ENCODE data around the gene SLC25A52. TPM values are rescaled to one million over a fixed set of nuclear protein-coding genes. Genes with fewer than 3 reads are reported as not detected.
"Not testable (repeated sequence)": the region's sequence is repeated elsewhere in the genome, so short reads cannot be mapped to it uniquely, and the experiment has no call there.

The SLC25A52 gene, protein sequence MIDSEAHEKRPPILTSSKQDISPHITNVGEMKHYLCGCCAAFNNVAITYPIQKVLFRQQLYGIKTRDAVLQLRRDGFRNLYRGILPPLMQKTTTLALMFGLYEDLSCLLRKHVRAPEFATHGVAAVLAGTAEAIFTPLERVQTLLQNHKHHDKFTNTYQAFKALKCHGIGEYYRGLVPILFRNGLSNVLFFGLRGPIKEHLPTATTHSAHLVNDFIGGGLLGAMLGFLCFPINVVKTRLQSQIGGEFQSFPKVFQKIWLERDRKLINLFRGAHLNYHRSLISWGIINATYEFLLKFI
- total RNA-seq (2012; rRNA removed): 0.22 TPM in 1 of 2 replicates, not detected in the other

DNA sequence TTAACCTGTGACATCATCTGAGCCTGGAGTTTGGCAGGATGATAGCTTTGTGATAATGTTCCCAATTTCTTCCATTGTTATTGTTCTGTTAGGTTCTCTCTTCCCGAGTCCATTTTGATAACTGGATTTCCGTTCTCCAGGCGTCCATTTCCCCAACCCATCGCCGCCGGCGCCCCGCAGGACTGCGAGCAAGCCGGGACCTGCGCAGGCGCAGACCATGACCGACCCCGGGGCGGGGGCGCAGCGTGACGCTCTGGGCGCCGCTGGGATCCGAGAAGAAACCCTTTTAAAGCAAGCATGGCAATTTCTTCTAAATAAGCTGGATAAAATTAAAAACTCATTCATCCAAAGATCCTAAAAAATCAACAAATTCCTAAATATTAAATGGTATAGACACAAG, at the start of gene SLC25A52:
TSS of gene SLC25A52 (minus strand) at position 186 of the 400 bp plus-strand sequence. CDS start 219 bp downstream, outside the sequence.
- no peaks in the 10 kb centered on the region for H3K27me3 ChIP-seq (ENCODE audit: control insufficient read depth, insufficient read depth, low read length)
- H3K9me3 ChIP-seq (replicated peaks; ENCODE audit: low read length): no peaks in the 10 kb centered on the region
- H3K36me3 ChIP-seq (ENCODE audit: insufficient read depth, low read length): no peaks in the 10 kb centered on the region
- H3K4me3 ChIP-seq (ENCODE audit: low read length): no peak within 1 kb of the TSS
- no peak within 1 kb of the TSS for H3K4me2 ChIP-seq (ENCODE audit: low read length)
- no peaks in the 10 kb centered on the region for H3K4me1 ChIP-seq (ENCODE audit: control insufficient read depth, insufficient read depth, low read length)
- H3K9ac ChIP-seq (ENCODE audit: low read depth, low read length): no peak within 1 kb of the TSS

DNA sequence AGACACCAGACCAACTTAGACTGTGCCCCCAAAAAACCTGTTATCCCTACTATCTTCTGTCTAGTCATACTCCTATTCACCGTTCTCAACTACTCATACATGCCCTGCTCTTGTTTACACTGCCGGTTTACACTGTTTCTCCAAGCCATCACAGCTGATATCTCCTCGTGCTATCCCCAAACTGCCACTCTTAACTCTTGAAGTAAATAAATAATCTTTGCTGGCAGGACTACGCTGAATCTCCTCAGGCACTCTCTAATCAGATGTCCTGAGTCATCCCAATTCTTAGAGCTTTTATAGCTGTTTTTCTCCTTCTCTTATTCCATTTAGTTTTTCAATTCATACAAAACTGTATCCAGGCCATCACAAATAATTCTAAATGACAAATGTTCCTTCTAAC, 48.4 kb upstream of the SLC25A52 start:
- H3K36me3 ChIP-seq (ENCODE audit: insufficient read depth, low read length); H3K27me3 ChIP-seq (ENCODE audit: control insufficient read depth, insufficient read depth, low read length); H3K4me2 ChIP-seq (ENCODE audit: low read length); H3K4me3 ChIP-seq (ENCODE audit: low read length); H3K9ac ChIP-seq (ENCODE audit: low read depth, low read length); H3K4me1 ChIP-seq (ENCODE audit: control insufficient read depth, insufficient read depth, low read length); H3K9me3 ChIP-seq (replicated peaks; ENCODE audit: low read length): not testable (repeated sequence)

DNA sequence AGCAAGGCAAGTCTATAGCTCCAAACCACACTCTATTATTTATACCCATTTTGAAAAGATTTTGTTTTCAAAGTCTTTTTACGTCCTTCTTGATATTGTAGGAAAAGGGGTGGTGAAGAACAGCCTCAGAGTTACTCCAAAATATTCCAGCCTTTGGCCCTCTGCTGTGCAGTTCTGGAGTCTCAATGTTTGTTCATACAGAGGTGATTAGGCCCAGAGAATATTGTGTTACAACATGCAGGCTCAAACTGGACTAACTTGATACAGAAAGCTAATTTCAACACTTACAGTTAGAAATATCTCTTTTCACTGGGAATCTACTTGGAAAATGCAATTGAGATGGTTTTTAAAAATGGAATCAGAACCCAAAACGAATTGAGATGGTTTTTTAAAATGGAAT, 40.4 kb upstream of the SLC25A52 start:
- H3K4me1 ChIP-seq (ENCODE audit: control insufficient read depth, insufficient read depth, low read length): no peaks in the 10 kb centered on the region
- H3K4me2 ChIP-seq (ENCODE audit: low read length): no peak overlapping the region

DNA sequence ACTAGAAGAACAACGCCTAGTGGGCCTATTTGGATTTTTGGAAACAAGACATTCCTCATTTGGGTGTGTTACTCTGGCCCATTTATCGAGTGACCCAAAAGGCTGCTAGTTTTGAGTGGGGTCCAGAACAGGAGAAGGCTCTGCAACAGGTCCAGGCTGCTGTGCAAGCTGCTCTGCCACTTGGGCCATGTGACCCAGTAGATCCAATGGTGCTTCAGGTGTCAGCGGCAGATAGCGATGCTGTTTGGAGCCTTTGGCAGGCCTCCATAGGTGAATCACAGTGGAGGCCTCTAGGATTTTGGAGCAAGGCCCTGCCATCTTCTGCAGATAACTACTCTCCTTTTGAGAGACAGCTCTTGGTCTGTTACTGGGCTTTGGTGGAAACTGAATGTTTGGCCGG, 38.6 kb upstream of the SLC25A52 start:
- not testable (repeated sequence) for H3K4me3 ChIP-seq (ENCODE audit: low read length); H3K36me3 ChIP-seq (ENCODE audit: insufficient read depth, low read length); H3K4me1 ChIP-seq (ENCODE audit: control insufficient read depth, insufficient read depth, low read length); H3K4me2 ChIP-seq (ENCODE audit: low read length); H3K9me3 ChIP-seq (replicated peaks; ENCODE audit: low read length); H3K9ac ChIP-seq (ENCODE audit: low read depth, low read length); H3K27me3 ChIP-seq (ENCODE audit: control insufficient read depth, insufficient read depth, low read length)

More for the DNA sequence above, 40.4 kb upstream of the SLC25A52 start:
- Histone ChIP-seq H3K36me3 (ENCODE audit: insufficient read depth, low read length) (no peaks in the 10 kb centered on the region), H3K4me3 (ENCODE audit: low read length) (no peak overlapping the region), H3K9me3 (replicated peaks; ENCODE audit: low read length) (no peaks in the 10 kb centered on the region), H3K9ac (ENCODE audit: low read depth, low read length) (no peak overlapping the region), H3K27me3 (ENCODE audit: control insufficient read depth, insufficient read depth, low read length) (peaks cover 4% of the 10 kb centered on the region)

DNA sequence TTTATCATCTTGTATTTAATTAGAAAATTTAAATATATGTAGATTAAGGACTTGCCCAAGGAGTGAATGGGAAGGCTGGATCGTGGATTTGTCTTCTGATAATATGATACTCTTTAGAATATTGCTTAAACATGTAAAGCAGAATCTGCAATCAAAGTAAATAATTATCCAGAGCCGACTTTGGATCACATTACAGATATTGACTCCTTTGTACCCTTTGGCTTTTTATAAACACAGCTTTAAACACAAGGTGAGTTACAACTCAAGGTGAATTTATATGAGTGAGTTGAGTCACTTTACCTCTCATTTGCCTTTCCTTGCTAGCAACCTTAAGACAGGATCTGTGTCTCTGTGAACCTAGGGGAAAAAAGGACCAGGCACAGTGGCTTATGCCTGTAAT, 37.7 kb upstream of the SLC25A52 start:
- H3K27me3 ChIP-seq (ENCODE audit: control insufficient read depth, insufficient read depth, low read length): peaks cover 4% of the 10 kb centered on the region
- no peaks in the 10 kb centered on the region for H3K9me3 ChIP-seq (replicated peaks; ENCODE audit: low read length)
- no peaks in the 10 kb centered on the region for H3K36me3 ChIP-seq (ENCODE audit: insufficient read depth, low read length)
- no peaks in the 10 kb centered on the region for H3K4me1 ChIP-seq (ENCODE audit: control insufficient read depth, insufficient read depth, low read length)
- H3K4me2 ChIP-seq (ENCODE audit: low read length): no peak overlapping the region
- no peak overlapping the region for H3K4me3 ChIP-seq (ENCODE audit: low read length)
- H3K9ac ChIP-seq (ENCODE audit: low read depth, low read length): no peak overlapping the region

DNA sequence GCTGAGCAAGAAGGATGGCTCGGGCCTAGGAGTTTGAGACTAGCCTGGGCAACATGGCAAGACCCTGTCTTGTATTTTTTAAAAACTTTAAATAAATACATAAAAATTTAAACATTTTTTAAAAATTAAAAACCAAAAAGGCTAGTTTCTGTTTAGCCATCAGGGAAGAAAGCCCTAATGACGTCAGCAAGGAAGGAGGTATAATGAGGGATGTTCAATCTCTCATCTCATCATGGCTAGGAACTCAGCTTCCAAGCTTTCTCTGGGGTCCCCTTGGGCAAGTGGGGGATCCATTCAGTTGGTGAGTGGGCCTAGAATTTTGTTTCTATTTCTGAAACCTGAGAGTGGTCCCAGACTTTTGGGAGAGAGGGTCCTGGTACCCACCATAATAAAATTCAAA, 35.1 kb upstream of the SLC25A52 start:
- no peaks in the 10 kb centered on the region for H3K36me3 ChIP-seq (ENCODE audit: insufficient read depth, low read length)
- no peak overlapping the region for H3K4me3 ChIP-seq (ENCODE audit: low read length)
- no peak overlapping the region for H3K9ac ChIP-seq (ENCODE audit: low read depth, low read length)
- H3K27me3 ChIP-seq (ENCODE audit: control insufficient read depth, insufficient read depth, low read length): no peaks in the 10 kb centered on the region
- no peaks in the 10 kb centered on the region for H3K9me3 ChIP-seq (replicated peaks; ENCODE audit: low read length)
- H3K4me2 ChIP-seq (ENCODE audit: low read length): no peak overlapping the region
- H3K4me1 ChIP-seq (ENCODE audit: control insufficient read depth, insufficient read depth, low read length): no peaks in the 10 kb centered on the region

DNA sequence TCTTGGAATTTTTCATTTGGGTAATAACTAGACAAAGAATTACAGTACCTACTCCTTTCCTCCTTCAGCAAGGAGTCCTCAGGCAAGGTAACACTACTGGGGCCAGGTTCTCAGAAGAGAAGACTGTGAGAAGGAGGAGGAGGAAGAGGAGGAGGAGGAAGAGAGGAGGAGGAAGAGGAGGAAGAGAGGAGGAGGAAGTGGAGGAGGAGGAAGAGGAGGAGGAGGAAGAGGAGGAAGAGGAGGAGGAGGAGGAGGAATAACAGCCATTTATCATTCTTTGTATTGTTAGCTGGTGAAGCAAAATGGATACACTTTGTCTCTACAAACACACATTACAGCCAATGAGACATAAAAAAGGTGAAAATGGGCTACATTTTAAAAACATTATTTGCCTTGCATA, 32.9 kb upstream of the SLC25A52 start:
- Histone ChIP-seq H3K9ac (ENCODE audit: low read depth, low read length) (no peak overlapping the region), H3K36me3 (ENCODE audit: insufficient read depth, low read length) (no peaks in the 10 kb centered on the region), H3K4me3 (ENCODE audit: low read length) (no peak overlapping the region), H3K9me3 (replicated peaks; ENCODE audit: low read length) (no peaks in the 10 kb centered on the region), H3K4me2 (ENCODE audit: low read length) (no peak overlapping the region), H3K4me1 (ENCODE audit: control insufficient read depth, insufficient read depth, low read length) (no peaks in the 10 kb centered on the region), H3K27me3 (ENCODE audit: control insufficient read depth, insufficient read depth, low read length) (no peaks in the 10 kb centered on the region)

DNA sequence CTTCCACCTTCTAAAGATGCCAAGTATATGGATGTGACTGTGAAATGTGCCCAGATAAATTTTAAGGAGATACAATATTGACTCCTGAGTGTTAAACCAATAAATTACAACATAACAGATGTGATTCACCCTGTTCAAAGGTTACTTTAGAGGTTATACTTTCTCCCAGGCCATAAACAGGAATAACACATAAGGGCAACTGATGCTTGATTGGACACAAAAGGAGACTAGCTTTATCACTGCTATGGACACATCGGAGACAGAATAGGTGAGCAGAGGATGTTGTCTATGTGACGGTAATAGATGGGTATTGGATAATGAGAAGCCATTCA, 31.9 kb upstream of the SLC25A52 start:
- Histone ChIP-seq H3K4me3 (ENCODE audit: low read length) (no peak overlapping the region), H3K4me1 (ENCODE audit: control insufficient read depth, insufficient read depth, low read length) (no peaks in the 10 kb centered on the region), H3K4me2 (ENCODE audit: low read length) (no peak overlapping the region), H3K27me3 (ENCODE audit: control insufficient read depth, insufficient read depth, low read length) (no peaks in the 10 kb centered on the region), H3K9me3 (replicated peaks; ENCODE audit: low read length) (no peaks in the 10 kb centered on the region), H3K36me3 (ENCODE audit: insufficient read depth, low read length) (no peaks in the 10 kb centered on the region), H3K9ac (ENCODE audit: low read depth, low read length) (no peak overlapping the region)

DNA sequence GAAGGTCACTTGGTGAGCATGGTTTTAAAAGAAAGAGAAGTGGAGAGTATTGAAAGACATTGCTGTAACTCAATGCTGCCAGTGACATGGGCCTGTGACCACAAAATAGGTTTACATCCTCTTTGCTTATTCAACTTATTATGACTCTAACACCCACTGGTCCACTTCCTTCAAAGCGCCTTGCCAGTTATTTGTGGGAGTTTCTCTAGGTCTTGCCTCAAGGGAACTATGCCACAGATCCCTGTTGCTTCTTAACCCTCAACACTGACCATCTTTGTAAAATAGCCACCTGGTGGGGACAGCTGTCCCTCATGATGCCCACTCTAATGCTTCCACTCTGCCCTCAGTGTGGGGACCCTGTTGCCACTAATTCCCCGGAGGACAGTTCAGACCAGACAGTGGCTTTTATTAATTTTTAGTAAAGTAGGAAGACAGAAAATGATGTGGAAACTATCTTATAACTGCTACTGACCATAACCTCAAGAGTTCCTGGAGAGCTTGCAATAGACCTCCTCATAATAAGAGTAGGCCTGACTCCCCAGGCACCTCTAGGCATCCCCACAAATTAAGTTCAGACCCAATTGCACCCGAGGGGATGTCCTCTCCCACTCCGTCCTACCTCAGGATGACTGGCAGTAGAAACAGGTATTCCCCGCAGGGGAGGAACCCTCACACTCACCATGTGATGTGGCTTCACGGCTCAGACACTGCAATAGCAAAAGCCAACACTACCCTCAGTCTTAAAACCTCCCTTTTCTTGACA, 31.3 kb upstream of the SLC25A52 start:
- no peak overlapping the region for H3K9ac ChIP-seq (ENCODE audit: low read depth, low read length)
- H3K27me3 ChIP-seq (ENCODE audit: control insufficient read depth, insufficient read depth, low read length): no peaks in the 10 kb centered on the region
- no peak overlapping the region for H3K4me2 ChIP-seq (ENCODE audit: low read length)
- H3K4me1 ChIP-seq (ENCODE audit: control insufficient read depth, insufficient read depth, low read length): no peaks in the 10 kb centered on the region
- H3K4me3 ChIP-seq (ENCODE audit: low read length): no peak overlapping the region
- H3K9me3 ChIP-seq (replicated peaks; ENCODE audit: low read length): no peaks in the 10 kb centered on the region
- H3K36me3 ChIP-seq (ENCODE audit: insufficient read depth, low read length): no peaks in the 10 kb centered on the region

DNA sequence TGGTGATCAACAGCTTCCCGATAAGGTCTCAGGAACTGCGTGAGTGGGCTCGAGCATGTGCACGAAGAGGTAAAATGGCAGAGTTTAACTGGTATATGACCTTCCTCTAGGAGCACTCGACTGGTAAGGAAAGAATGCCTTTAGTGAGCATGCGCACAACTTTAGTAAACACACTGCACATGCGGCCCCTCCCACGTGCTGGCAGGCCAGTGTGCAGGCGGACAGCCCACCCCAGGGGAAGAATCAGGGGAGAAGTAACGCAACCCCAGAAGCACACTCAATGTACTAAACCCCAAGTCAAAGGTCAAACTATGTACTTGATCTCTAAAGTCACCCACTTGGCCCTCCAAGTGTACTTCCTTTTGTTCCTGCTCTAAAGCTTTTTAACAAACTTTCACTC, 28.7 kb upstream of the SLC25A52 start:
- Histone ChIP-seq H3K36me3 (ENCODE audit: insufficient read depth, low read length) (no peaks in the 10 kb centered on the region), H3K9me3 (replicated peaks; ENCODE audit: low read length) (no peaks in the 10 kb centered on the region), H3K4me2 (ENCODE audit: low read length) (no peak overlapping the region), H3K4me1 (ENCODE audit: control insufficient read depth, insufficient read depth, low read length) (no peaks in the 10 kb centered on the region), H3K4me3 (ENCODE audit: low read length) (no peak overlapping the region), H3K9ac (ENCODE audit: low read depth, low read length) (no peak overlapping the region), H3K27me3 (ENCODE audit: control insufficient read depth, insufficient read depth, low read length) (no peaks in the 10 kb centered on the region)

DNA sequence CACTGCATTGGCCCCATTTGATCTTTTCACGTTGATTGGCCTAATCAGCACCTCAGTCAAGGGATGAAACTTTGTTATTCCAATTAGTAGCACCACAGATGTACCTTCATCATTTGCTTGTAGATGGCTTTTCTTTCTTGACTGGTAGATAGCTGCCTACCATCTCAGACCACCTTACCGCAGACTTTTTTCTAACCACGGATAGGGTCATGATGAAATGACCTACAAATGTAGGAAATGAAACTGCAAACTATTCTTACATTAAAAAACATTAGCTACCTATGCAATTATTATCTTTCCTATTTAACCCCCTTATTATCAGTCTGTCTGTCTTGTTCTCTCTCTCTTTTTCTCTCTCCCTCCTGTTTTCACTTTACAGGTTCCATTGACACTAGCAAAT, 22.4 kb upstream of the SLC25A52 start:
- H3K27me3 ChIP-seq (ENCODE audit: control insufficient read depth, insufficient read depth, low read length): no peaks in the 10 kb centered on the region
- no peak overlapping the region for H3K9ac ChIP-seq (ENCODE audit: low read depth, low read length)
- H3K9me3 ChIP-seq (replicated peaks; ENCODE audit: low read length): peaks cover 3% of the 10 kb centered on the region
- no peaks in the 10 kb centered on the region for H3K36me3 ChIP-seq (ENCODE audit: insufficient read depth, low read length)
- H3K4me3 ChIP-seq (ENCODE audit: low read length): no peak overlapping the region
- H3K4me1 ChIP-seq (ENCODE audit: control insufficient read depth, insufficient read depth, low read length): no peaks in the 10 kb centered on the region
- no peak overlapping the region for H3K4me2 ChIP-seq (ENCODE audit: low read length)

DNA sequence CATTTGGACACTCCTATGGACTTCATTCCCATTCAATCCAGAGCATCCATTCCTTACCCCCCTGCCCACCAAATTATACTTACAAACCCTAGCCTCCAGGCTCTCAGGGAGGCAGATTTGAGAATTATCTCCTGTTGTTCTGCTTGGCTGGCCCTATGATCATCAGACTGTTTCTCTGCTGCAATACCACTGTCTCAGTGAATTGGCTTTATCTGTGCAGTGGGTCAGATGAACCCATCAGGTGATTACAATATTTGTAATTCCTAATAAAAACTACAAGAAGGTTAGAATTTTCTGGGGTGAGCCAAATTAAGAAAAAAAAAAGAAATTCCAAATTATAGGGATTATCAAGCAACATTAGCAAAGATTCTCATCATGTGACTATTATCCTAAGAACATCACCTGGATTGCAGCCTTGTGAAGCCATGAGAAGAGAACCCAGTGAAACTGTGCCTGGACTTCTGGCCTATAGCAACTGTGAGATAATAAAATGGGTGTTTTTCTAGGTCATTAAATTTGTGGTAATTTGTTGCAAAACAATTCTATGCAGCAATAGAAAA, 17.8 kb upstream of the SLC25A52 start:
- Histone ChIP-seq H3K9ac (ENCODE audit: low read depth, low read length) (no peak overlapping the region), H3K4me2 (ENCODE audit: low read length) (no peak overlapping the region), H3K4me3 (ENCODE audit: low read length) (no peak overlapping the region), H3K36me3 (ENCODE audit: insufficient read depth, low read length) (no peaks in the 10 kb centered on the region), H3K27me3 (ENCODE audit: control insufficient read depth, insufficient read depth, low read length) (no peaks in the 10 kb centered on the region), H3K9me3 (replicated peaks; ENCODE audit: low read length) (peaks cover 3% of the 10 kb centered on the region), H3K4me1 (ENCODE audit: control insufficient read depth, insufficient read depth, low read length) (no peaks in the 10 kb centered on the region)
